HL-60 (cell line): ENCODE measurements around the gene RNF112.

Experiments
- DNase-seq, 2 experiments: peaks; one replicate each; pipeline ENCODE4 v3.0.0-alpha.2; 2010 to 2020; ENCODE audit warnings: low read depth in 1 of 2, low spot score in 1 of 2
- H3K27ac ChIP-seq: fragments of 250-450 bp; sonication (Bioruptor Pico); replicated peaks from 2 replicates; pipeline ENCODE4 v1.5.1; 2020; ENCODE audit warnings: mild to moderate bottlenecking, moderate library complexity
- H3K27me3 ChIP-seq: fragments of 250-450 bp; sonication (Bioruptor Pico); 2 replicates; pipeline ENCODE4 v1.5.1; 2021; ENCODE audit warnings: mild to moderate bottlenecking, moderate library complexity; ENCODE audit not compliant: insufficient read depth, poor library complexity, severe bottlenecking
- H3K4me3 ChIP-seq: replicated peaks from 2 replicates; pipeline ENCODE4 v1.5.1; 2011; ENCODE audit warnings: mild to moderate bottlenecking, control low read depth, low read length; ENCODE audit not compliant: insufficient read depth
- GABPA ChIP-seq: IDR thresholded peaks from 2 replicates; pipeline ENCODE4 v1.6.1; 2012; ENCODE audit warnings: low read depth
- POLR2AphosphoS5 ChIP-seq: IDR thresholded peaks from 2 replicates; pipeline ENCODE4 v1.6.1; 2012; ENCODE audit warnings: low read depth
- SPI1 ChIP-seq: IDR thresholded peaks from 2 replicates; pipeline ENCODE4 v1.6.1; 2012; ENCODE audit warnings: low read depth, mild to moderate bottlenecking, borderline replicate concordance
- TF ChIP-seq, protein P1 (sequence below): IDR thresholded peaks from one replicate; pipeline ENCODE4 v1.5.1; 2011; ENCODE audit warnings: low read length, control low read depth, inconsistent platforms; ENCODE audit not compliant: insufficient read depth
- TF ChIP-seq, protein P2 (sequence below): IDR thresholded peaks from 2 replicates; pipeline ENCODE4 v1.6.1; 2012; ENCODE audit warnings: low read depth; ENCODE audit not compliant: insufficient replicate concordance

The RNF112 gene

GRCh38 chr17:19374136-19374535 lies 36.9 kb upstream of the RNF112 start:
- TF ChIP-seq SPI1 (no peak), GABPA (no peak), POLR2AphosphoS5 (no peak)
- TF ChIP-seq, protein P1, sequence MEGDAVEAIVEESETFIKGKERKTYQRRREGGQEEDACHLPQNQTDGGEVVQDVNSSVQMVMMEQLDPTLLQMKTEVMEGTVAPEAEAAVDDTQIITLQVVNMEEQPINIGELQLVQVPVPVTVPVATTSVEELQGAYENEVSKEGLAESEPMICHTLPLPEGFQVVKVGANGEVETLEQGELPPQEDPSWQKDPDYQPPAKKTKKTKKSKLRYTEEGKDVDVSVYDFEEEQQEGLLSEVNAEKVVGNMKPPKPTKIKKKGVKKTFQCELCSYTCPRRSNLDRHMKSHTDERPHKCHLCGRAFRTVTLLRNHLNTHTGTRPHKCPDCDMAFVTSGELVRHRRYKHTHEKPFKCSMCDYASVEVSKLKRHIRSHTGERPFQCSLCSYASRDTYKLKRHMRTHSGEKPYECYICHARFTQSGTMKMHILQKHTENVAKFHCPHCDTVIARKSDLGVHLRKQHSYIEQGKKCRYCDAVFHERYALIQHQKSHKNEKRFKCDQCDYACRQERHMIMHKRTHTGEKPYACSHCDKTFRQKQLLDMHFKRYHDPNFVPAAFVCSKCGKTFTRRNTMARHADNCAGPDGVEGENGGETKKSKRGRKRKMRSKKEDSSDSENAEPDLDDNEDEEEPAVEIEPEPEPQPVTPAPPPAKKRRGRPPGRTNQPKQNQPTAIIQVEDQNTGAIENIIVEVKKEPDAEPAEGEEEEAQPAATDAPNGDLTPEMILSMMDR: no peak
- TF ChIP-seq, protein P2, sequence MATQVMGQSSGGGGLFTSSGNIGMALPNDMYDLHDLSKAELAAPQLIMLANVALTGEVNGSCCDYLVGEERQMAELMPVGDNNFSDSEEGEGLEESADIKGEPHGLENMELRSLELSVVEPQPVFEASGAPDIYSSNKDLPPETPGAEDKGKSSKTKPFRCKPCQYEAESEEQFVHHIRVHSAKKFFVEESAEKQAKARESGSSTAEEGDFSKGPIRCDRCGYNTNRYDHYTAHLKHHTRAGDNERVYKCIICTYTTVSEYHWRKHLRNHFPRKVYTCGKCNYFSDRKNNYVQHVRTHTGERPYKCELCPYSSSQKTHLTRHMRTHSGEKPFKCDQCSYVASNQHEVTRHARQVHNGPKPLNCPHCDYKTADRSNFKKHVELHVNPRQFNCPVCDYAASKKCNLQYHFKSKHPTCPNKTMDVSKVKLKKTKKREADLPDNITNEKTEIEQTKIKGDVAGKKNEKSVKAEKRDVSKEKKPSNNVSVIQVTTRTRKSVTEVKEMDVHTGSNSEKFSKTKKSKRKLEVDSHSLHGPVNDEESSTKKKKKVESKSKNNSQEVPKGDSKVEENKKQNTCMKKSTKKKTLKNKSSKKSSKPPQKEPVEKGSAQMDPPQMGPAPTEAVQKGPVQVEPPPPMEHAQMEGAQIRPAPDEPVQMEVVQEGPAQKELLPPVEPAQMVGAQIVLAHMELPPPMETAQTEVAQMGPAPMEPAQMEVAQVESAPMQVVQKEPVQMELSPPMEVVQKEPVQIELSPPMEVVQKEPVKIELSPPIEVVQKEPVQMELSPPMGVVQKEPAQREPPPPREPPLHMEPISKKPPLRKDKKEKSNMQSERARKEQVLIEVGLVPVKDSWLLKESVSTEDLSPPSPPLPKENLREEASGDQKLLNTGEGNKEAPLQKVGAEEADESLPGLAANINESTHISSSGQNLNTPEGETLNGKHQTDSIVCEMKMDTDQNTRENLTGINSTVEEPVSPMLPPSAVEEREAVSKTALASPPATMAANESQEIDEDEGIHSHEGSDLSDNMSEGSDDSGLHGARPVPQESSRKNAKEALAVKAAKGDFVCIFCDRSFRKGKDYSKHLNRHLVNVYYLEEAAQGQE: no peak
- Histone ChIP-seq H3K27me3 (no peaks in the 10 kb centered on the region), H3K27ac (no peak overlapping the region), H3K4me3 (no peak overlapping the region)
- no peak for DNase-seq

GRCh38 chr17:19375732-19376131 lies 35.3 kb upstream of the RNF112 start:
- Histone ChIP-seq H3K4me3 (no peak overlapping the region), H3K27ac (no peak overlapping the region), H3K27me3 (no peaks in the 10 kb centered on the region)
- TF ChIP-seq POLR2AphosphoS5 (no peak), GABPA (no peak), SPI1 (no peak)
- TF ChIP-seq, protein P1: no peak
- TF ChIP-seq, protein P2: no peak
- no peak for DNase-seq

- TF ChIP-seq SPI1 (no peak), GABPA (no peak), POLR2AphosphoS5 (no peak)
- TF ChIP-seq, protein P1: no peak
- TF ChIP-seq, protein P2: no peak
- DNase-seq: no peak
- H3K27me3 ChIP-seq: no peaks in the 10 kb centered on the region
- H3K4me3 ChIP-seq: peak overlapping the region; percentile 63
- no peak overlapping the region for H3K27ac ChIP-seq
Observed at GRCh38 chr17:19376811-19377210, 34.2 kb upstream of the RNF112 start.
